ENCODE measurements around the gene ARPIN. TPM values are rescaled to one million over a fixed set of nuclear protein-coding genes. Genes with fewer than 3 reads are reported as not detected.

The ARPIN gene
- total RNA-seq, 1 donor from 2014 or later = 13.3 TPM

DNA sequence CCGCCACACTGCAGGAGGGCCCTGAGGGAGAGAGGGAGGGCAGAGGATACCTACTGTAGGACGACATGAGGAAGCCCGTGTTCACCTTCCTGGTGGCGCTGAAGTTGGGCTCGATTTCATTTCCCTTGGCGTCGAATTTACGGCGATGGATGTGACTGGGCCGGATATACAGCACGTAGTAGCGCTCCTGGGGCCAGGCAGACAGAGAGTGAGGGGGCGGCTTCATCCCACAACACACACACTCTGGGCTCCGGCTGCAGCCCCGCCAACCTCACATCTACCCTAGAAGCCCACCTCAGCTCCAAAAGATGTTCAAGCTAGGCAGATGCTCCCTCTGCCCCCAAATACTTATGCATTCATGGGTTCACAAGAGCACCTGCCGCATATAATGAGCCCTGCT lies 4.5 kb downstream of the ARPIN start:
- Mint-ChIP-seq H3K27me3 (ENCODE audit: unreplicated experiment) (peaks cover 2% of the 10 kb centered on the region), H3K27ac (ENCODE audit: unreplicated experiment) (no peak overlapping the region), H3K36me3 (ENCODE audit: low read depth, unreplicated experiment) (peaks cover 18% of the 10 kb centered on the region), H3K4me3 (ENCODE audit: unreplicated experiment) (no peak overlapping the region), H3K4me1 (ENCODE audit: unreplicated experiment) (peaks cover 11% of the 10 kb centered on the region), H3K9me3 (ENCODE audit: unreplicated experiment) (no peaks in the 10 kb centered on the region)
- DNase-seq (ENCODE audit: low spot score) = no peak
- no peak for TF ChIP-seq CTCF (IDR thresholded peaks at IDR 0.05; ENCODE audit: unreplicated experiment)

GRCh38 chr15:89907289-89907688 lies 5.5 kb downstream of the ARPIN start:
- Mint-ChIP-seq H3K36me3 (ENCODE audit: low read depth, unreplicated experiment) (peaks cover 22% of the 10 kb centered on the region), H3K4me1 (ENCODE audit: unreplicated experiment) (peaks cover 7% of the 10 kb centered on the region), H3K4me3 (ENCODE audit: unreplicated experiment) (no peak overlapping the region), H3K9me3 (ENCODE audit: unreplicated experiment) (no peaks in the 10 kb centered on the region), H3K27me3 (ENCODE audit: unreplicated experiment) (peaks cover 2% of the 10 kb centered on the region), H3K27ac (ENCODE audit: unreplicated experiment) (no peak overlapping the region)
- no peak for TF ChIP-seq CTCF (IDR thresholded peaks at IDR 0.05; ENCODE audit: unreplicated experiment)
- DNase-seq (ENCODE audit: low spot score) = no peak

- Mint-ChIP-seq H3K4me3 (ENCODE audit: unreplicated experiment) (peak overlapping the region; percentile 28), H3K9me3 (ENCODE audit: unreplicated experiment) (no peaks in the 10 kb centered on the region), H3K27me3 (ENCODE audit: unreplicated experiment) (peaks cover 2% of the 10 kb centered on the region), H3K27ac (ENCODE audit: unreplicated experiment) (no peak overlapping the region), H3K4me1 (ENCODE audit: unreplicated experiment) (peaks cover 5% of the 10 kb centered on the region), H3K36me3 (ENCODE audit: low read depth, unreplicated experiment) (peaks cover 22% of the 10 kb centered on the region)
- TF ChIP-seq CTCF (IDR thresholded peaks at IDR 0.05; ENCODE audit: unreplicated experiment) = no peak
- no peak for DNase-seq (ENCODE audit: low spot score)
Observed at GRCh38 chr15:89905846-89906378, 6.8 kb downstream of the ARPIN start.

- no peak overlapping the region for H3K27ac Mint-ChIP-seq (ENCODE audit: unreplicated experiment)
- no peak for DNase-seq (ENCODE audit: low spot score)
Observed at GRCh38 chr15:89904519-89904918, 8.2 kb downstream of the ARPIN start.

GRCh38 chr15:89903858-89904130 lies 9.0 kb downstream of the ARPIN start:
- no peak for DNase-seq (ENCODE audit: low spot score)
- TF ChIP-seq CTCF (IDR thresholded peaks at IDR 0.05; ENCODE audit: unreplicated experiment) = no peak
- H3K27ac Mint-ChIP-seq (ENCODE audit: unreplicated experiment) = no peak overlapping the region
- H3K36me3 Mint-ChIP-seq (ENCODE audit: low read depth, unreplicated experiment) = peaks cover 22% of the 10 kb centered on the region
- H3K27me3 Mint-ChIP-seq (ENCODE audit: unreplicated experiment) = peaks cover 2% of the 10 kb centered on the region
- H3K4me1 Mint-ChIP-seq (ENCODE audit: unreplicated experiment) = peaks cover 9% of the 10 kb centered on the region
- H3K4me3 Mint-ChIP-seq (ENCODE audit: unreplicated experiment) = no peak overlapping the region
- no peaks in the 10 kb centered on the region for H3K9me3 Mint-ChIP-seq (ENCODE audit: unreplicated experiment)

More at GRCh38 chr15:89904519-89904918, 8.2 kb downstream of the ARPIN start:
- no peak for TF ChIP-seq CTCF (IDR thresholded peaks at IDR 0.05; ENCODE audit: unreplicated experiment)
- no peaks in the 10 kb centered on the region for H3K9me3 Mint-ChIP-seq (ENCODE audit: unreplicated experiment)
- H3K4me1 Mint-ChIP-seq (ENCODE audit: unreplicated experiment) = peaks cover 9% of the 10 kb centered on the region
- H3K27me3 Mint-ChIP-seq (ENCODE audit: unreplicated experiment) = peaks cover 2% of the 10 kb centered on the region
- no peak overlapping the region for H3K4me3 Mint-ChIP-seq (ENCODE audit: unreplicated experiment)
- H3K36me3 Mint-ChIP-seq (ENCODE audit: low read depth, unreplicated experiment) = peaks cover 22% of the 10 kb centered on the region

Measured in endothelial cell (in vitro differentiated cells).